Measurements from ENCODE around the gene FGF7.

Gene FGF7

DNA sequence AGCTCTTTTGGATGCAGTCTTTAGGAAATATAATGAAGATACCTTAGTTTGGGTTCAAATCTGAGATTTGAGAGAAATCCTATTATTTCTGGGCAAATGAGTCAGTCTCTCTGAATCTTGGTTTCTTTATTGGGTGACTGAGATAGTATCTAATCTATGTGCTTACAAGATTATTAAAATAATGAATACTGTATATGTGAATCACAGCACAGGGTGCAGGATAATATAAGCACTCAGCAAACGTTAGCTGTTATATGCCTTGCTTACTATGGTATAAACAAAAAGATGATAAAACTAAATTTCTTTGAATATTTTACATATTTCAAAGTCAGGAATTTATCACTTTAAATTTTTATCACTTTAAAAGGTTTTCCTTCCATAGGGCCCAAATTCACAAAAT is 29.6 kb downstream of the FGF7 start:
- H3K4me3 ChIP-seq (replicated peaks; ENCODE audit: insufficient read depth, low read length), result no peak overlapping the region
- no peak for DNase-seq (ENCODE audit: low read depth in 1 of 2, low spot score in 1 of 2)
- H3K27me3 ChIP-seq (ENCODE audit: insufficient read depth, poor library complexity, severe bottlenecking), result no peaks in the 10 kb centered on the region
- TF ChIP-seq, protein P1, sequence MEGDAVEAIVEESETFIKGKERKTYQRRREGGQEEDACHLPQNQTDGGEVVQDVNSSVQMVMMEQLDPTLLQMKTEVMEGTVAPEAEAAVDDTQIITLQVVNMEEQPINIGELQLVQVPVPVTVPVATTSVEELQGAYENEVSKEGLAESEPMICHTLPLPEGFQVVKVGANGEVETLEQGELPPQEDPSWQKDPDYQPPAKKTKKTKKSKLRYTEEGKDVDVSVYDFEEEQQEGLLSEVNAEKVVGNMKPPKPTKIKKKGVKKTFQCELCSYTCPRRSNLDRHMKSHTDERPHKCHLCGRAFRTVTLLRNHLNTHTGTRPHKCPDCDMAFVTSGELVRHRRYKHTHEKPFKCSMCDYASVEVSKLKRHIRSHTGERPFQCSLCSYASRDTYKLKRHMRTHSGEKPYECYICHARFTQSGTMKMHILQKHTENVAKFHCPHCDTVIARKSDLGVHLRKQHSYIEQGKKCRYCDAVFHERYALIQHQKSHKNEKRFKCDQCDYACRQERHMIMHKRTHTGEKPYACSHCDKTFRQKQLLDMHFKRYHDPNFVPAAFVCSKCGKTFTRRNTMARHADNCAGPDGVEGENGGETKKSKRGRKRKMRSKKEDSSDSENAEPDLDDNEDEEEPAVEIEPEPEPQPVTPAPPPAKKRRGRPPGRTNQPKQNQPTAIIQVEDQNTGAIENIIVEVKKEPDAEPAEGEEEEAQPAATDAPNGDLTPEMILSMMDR (IDR thresholded peaks at IDR 0.05; ENCODE audit: insufficient read depth, low read length), result no peak
- TF ChIP-seq SPI1 (IDR thresholded peaks at IDR 0.05; ENCODE audit: borderline replicate concordance, low read depth) (no peak), POLR2AphosphoS5 (IDR thresholded peaks at IDR 0.05; ENCODE audit: low read depth) (no peak), GABPA (IDR thresholded peaks at IDR 0.05; ENCODE audit: low read depth) (no peak)
- TF ChIP-seq, protein P2, sequence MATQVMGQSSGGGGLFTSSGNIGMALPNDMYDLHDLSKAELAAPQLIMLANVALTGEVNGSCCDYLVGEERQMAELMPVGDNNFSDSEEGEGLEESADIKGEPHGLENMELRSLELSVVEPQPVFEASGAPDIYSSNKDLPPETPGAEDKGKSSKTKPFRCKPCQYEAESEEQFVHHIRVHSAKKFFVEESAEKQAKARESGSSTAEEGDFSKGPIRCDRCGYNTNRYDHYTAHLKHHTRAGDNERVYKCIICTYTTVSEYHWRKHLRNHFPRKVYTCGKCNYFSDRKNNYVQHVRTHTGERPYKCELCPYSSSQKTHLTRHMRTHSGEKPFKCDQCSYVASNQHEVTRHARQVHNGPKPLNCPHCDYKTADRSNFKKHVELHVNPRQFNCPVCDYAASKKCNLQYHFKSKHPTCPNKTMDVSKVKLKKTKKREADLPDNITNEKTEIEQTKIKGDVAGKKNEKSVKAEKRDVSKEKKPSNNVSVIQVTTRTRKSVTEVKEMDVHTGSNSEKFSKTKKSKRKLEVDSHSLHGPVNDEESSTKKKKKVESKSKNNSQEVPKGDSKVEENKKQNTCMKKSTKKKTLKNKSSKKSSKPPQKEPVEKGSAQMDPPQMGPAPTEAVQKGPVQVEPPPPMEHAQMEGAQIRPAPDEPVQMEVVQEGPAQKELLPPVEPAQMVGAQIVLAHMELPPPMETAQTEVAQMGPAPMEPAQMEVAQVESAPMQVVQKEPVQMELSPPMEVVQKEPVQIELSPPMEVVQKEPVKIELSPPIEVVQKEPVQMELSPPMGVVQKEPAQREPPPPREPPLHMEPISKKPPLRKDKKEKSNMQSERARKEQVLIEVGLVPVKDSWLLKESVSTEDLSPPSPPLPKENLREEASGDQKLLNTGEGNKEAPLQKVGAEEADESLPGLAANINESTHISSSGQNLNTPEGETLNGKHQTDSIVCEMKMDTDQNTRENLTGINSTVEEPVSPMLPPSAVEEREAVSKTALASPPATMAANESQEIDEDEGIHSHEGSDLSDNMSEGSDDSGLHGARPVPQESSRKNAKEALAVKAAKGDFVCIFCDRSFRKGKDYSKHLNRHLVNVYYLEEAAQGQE (IDR thresholded peaks at IDR 0.05; ENCODE audit: insufficient replicate concordance, low read depth), result no peak
- no peak overlapping the region for H3K27ac ChIP-seq (replicated peaks)

DNA sequence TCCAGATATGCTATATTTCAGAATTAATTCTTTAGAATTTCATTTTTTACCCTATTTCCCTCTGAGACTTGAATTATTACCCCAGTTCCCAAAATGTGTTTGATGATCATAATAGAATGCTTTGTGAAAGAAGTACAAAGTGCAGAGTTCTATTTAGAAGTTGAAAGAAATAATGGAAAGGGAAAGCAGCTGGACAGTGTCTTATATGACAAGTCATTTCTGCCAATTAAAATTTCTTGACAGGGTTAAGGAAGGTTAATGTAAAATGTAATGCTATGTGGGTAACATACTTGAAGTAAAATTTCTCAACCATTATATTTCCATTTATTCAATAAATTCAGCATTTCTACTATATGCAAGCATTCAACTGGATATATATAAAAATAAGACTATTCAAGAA is 33.1 kb downstream of the FGF7 start:
- no peaks in the 10 kb centered on the region for H3K27me3 ChIP-seq (ENCODE audit: insufficient read depth, poor library complexity, severe bottlenecking)
- DNase-seq (ENCODE audit: low read depth in 1 of 2, low spot score in 1 of 2), result no peak
- TF ChIP-seq POLR2AphosphoS5 (IDR thresholded peaks at IDR 0.05; ENCODE audit: low read depth) (no peak), GABPA (IDR thresholded peaks at IDR 0.05; ENCODE audit: low read depth) (no peak), SPI1 (IDR thresholded peaks at IDR 0.05; ENCODE audit: borderline replicate concordance, low read depth) (no peak)
- H3K27ac ChIP-seq (replicated peaks), result no peak overlapping the region
- no peak overlapping the region for H3K4me3 ChIP-seq (replicated peaks; ENCODE audit: insufficient read depth, low read length)

DNA sequence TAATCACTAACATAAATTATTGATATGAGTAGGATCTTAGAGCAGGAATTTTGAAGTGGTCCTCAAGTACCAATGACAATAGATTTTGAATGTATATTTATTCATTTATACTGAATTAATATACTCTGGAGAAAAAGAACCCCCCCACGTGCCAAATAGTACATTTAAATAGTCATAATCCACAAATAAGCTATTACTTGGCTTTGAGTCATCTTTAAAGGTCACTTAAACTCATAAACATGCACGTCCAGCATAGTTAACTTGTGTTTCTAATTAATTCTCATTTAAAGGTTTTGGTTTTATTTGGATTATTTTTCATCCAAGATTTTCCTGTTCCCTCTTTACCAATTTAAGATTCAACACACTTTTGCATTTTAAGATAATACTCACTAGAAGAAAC is 35.1 kb downstream of the FGF7 start:
- no peaks in the 10 kb centered on the region for H3K27me3 ChIP-seq (ENCODE audit: insufficient read depth, poor library complexity, severe bottlenecking)
- H3K4me3 ChIP-seq (replicated peaks; ENCODE audit: insufficient read depth, low read length), result no peak overlapping the region
- TF ChIP-seq, protein P2 (IDR thresholded peaks at IDR 0.05; ENCODE audit: insufficient replicate concordance, low read depth), result no peak
- TF ChIP-seq SPI1 (IDR thresholded peaks at IDR 0.05; ENCODE audit: borderline replicate concordance, low read depth) (no peak), GABPA (IDR thresholded peaks at IDR 0.05; ENCODE audit: low read depth) (no peak), POLR2AphosphoS5 (IDR thresholded peaks at IDR 0.05; ENCODE audit: low read depth) (no peak)
- TF ChIP-seq, protein P1 (IDR thresholded peaks at IDR 0.05; ENCODE audit: insufficient read depth, low read length), result no peak
- no peak for DNase-seq (ENCODE audit: low read depth in 1 of 2, low spot score in 1 of 2)
- H3K27ac ChIP-seq (replicated peaks), result no peak overlapping the region

DNA sequence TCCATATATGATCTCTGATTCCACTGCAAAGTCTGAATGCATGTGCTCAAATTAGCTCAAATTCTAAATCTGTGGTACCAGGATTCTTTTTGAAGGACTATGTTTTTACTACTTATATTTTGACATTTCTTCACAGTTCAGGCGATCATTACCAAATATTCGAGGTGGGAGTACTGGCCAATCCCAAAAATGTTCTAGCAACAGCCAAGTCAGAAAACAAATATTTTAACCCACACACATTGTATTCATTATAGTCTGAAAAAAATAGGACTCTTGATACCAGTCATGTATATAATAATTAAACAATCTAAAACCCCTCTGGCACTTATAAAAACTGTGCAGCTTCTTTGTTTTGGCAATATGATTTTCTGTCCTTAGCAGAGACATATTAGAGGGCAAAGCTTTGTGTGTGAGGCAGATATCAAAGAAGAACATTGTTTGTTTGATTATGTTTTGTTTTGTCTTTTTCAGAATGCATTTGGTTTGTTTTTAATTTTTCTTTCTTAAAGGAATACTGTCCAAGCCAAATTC is 37.4 kb downstream of the FGF7 start:
- no peaks in the 10 kb centered on the region for H3K27me3 ChIP-seq (ENCODE audit: insufficient read depth, poor library complexity, severe bottlenecking)
- DNase-seq (ENCODE audit: low read depth in 1 of 2, low spot score in 1 of 2), result no peak
- H3K4me3 ChIP-seq (replicated peaks; ENCODE audit: insufficient read depth, low read length), result no peak overlapping the region
- no peak for TF ChIP-seq GABPA (IDR thresholded peaks at IDR 0.05; ENCODE audit: low read depth)
- TF ChIP-seq, protein P1 (IDR thresholded peaks at IDR 0.05; ENCODE audit: insufficient read depth, low read length), result no peak
- TF ChIP-seq, protein P2 (IDR thresholded peaks at IDR 0.05; ENCODE audit: insufficient replicate concordance, low read depth), result no peak
- TF ChIP-seq POLR2AphosphoS5 (IDR thresholded peaks at IDR 0.05; ENCODE audit: low read depth), result no peak
- no peak for TF ChIP-seq SPI1 (IDR thresholded peaks at IDR 0.05; ENCODE audit: borderline replicate concordance, low read depth)
- no peak overlapping the region for H3K27ac ChIP-seq (replicated peaks)
